ENCODE measurements around the gene CTTNBP2.

The CTTNBP2 gene

GRCh38 chr7:117871778-117872538, 1.3 kb downstream of the CTTNBP2 start:
- DNase-seq, result no peak

DNA sequence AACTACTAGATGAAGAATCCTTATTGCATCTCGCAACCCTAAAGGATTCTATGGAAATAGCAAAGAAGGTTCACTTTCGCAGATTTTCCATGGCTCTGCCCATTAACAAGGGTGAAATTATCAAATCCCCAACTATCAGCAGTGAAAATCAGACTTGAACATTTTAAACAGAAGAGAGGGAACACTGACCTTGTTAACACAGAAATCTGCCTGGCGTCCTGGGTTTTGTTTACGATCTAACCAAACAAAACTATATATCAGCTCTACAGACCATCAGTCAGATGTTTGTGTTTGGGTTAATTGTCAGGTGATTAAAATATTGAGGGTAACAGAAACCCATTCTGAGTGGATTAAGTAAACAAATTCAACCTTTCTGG, 1.9 kb downstream of the CTTNBP2 start:
- DNase-seq, result no peak

GRCh38 chr7:117870448-117871130, 2.7 kb downstream of the CTTNBP2 start:
- no peak for DNase-seq

DNA sequence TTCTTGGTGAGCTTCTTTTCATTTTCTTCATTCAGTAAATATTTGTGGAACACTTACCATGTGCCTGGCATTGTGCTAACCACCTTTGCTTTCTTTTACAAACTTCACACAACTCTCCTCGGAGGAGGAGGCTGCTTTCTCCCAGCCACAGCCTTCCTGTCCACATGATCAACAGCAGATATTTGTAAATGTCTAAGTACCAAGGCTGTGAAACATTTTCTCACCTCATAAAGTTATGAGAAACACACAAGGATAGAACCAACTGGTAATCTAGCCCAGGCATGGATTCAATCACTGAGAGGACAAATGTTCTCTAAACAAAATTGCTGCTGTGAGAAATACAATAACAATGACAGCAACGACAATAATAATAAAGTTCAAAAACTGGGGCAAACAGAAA, 3.9 kb downstream of the CTTNBP2 start:
- DNase-seq, result no peak

DNA sequence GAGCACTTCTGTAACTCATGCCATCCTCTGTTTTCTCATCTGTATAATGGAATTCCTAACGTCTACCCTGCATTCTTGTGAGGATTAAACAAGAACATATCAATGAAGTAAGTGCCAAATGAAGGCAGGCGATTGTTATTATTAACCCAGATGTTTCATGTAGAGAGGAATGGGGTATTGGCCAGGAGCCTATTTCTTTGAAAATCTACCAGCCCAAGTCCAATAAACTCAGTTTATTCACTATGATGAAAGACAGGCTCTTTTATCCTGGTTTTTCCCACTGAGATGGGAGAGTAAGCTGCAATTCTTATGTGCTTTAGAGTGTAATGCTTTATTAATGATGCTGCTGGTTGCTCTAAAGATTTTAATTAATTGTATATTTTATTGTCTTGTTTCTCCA, 9.6 kb downstream of the CTTNBP2 start:
- no peak for DNase-seq

DNA sequence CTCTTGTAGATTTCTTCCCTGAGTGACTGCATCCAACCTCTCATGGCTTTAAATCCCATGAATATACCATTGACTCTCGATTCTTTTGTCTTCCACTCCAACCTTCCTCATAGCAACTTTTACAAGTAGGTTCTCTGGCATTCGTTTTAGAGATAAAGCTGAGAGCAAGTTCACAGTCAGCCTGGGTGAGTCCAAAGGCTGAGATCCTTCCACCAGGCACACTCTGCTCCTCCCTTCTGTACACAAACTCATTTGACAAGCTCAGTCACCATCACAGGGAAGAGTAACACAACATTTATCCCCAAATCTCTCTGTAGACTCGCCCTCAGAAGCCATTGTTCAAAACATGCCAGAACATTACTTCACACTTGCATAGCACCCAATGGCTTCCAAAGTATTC, 10.9 kb downstream of the CTTNBP2 start:
- DNase-seq, result no peak

- no peak for DNase-seq
Measured at GRCh38 chr7:117859246-117859812, 13.9 kb downstream of the CTTNBP2 start.

DNA sequence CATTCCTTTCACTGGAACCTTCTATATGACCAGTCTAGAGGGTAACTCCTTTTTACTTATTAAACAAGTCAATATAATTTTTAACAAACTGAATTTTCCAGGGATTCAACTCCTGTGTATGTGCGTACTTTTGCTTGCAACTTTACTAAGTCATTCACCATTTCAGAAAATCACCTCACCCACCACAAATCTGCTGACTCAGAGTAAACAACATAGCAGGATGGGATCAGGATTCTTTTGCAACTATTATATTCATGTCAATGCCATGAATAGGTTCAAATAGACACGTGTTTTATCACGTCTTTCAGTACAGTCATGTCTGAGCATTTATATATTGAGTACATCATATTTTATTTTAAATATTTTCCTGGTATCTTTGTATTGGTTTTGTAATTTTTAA, 14.5 kb downstream of the CTTNBP2 start:
- DNase-seq, result no peak

GRCh38 chr7:117857718-117858117, 15.5 kb downstream of the CTTNBP2 start:
- DNase-seq, result no peak

GRCh38 chr7:117856196-117856595, 17.0 kb downstream of the CTTNBP2 start:
- DNase-seq, result no peak

DNA sequence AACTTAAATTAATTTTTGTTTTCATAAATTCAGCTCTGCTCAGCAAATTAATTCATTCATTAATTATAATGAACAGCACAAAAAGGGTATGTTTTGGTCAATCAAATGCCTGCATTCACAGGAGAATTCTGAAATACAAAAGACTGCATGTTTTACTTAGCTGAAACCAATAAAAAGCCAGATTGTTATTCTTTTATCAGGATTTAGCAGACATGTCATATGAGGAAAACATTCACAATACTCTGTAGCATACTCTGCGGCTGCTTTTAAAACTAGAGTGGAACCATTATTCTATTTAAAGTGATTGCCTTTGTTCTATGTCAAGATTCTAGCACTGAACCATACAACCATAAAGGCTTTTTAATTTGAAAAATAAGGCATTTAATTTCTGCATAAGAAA, 19.1 kb downstream of the CTTNBP2 start:
- no peak for DNase-seq

- DNase-seq, result no peak
Measured at GRCh38 chr7:117848941-117849340, 24.3 kb downstream of the CTTNBP2 start.

DNA sequence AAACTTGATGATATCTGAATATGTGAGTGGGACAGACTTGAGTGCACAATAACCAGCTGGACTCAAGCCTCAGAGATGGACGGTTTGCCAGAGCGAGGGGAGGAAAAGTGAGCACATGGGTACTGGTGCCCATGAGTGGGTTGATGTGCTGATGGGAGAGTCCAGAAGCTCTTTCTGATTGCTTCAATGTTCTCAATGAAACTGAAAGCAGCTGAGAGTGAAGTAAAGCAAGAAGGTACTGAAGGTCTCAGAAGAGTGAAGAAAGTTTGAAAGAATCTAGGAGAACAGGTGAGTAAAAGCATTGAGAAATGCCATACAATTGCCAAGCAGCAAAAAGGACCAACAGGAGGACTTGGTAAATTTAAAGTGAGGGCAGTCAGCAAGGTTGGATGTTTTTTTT, 28.6 kb downstream of the CTTNBP2 start:
- no peak for DNase-seq

DNA sequence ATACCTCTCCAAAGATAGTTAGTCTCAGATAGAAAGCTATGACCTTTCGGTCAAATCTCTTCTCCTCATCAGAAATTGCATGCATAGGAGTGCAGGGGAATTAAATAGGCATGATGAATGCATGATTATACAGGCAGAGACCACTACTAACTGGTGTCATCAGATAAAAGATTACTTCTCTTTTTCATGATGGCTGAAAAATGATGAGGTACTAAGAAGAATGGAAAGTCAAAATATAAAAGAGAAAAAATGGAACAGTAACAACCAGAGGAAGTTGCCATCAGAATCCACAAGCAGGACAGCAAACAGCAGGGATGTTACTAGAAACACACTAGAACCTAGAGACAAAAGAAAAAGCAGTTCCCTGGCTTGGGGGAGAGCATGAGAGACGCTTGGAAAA, 31.6 kb downstream of the CTTNBP2 start:
- no peak for DNase-seq

DNA sequence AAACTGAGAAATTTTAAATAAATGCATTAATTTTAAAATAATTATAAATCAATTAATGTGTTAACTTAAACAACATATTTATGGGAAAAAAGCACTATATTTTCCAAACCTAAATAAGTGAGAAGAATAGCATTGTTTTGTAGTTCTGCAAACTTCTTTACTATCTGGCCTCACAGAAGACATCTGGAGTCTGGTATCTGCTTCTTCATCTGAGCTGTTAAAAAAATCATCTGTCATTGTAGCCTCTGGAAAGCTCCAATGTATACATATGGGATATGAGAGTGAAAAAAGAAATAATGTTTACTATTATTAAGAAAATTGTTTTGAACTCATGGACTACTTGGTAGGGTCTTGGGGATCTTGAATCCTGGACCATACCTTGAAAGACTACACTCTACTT, 32.2 kb downstream of the CTTNBP2 start:
- DNase-seq, result no peak

DNA sequence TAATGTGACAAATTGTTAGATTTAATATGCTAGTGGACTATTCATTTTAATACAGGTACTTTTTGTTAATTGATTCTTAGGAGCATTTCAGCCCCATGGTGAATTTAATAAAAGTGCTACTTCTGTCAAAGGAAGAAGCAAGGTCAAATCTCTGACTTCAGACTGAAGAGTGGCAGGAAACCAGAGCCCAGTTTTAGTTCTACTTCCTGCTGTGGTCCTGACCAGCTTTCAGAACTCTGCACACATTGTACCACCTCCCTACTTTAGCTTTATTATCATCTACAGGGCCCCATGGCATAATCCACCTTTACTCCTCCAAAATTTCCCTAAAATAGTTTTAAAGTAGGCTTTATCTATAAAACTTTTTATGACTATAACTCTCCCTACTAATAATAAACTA, 33.7 kb downstream of the CTTNBP2 start:
- no peak for DNase-seq

- no peak for DNase-seq
Measured at GRCh38 chr7:117837841-117838240, 35.4 kb downstream of the CTTNBP2 start.

DNA sequence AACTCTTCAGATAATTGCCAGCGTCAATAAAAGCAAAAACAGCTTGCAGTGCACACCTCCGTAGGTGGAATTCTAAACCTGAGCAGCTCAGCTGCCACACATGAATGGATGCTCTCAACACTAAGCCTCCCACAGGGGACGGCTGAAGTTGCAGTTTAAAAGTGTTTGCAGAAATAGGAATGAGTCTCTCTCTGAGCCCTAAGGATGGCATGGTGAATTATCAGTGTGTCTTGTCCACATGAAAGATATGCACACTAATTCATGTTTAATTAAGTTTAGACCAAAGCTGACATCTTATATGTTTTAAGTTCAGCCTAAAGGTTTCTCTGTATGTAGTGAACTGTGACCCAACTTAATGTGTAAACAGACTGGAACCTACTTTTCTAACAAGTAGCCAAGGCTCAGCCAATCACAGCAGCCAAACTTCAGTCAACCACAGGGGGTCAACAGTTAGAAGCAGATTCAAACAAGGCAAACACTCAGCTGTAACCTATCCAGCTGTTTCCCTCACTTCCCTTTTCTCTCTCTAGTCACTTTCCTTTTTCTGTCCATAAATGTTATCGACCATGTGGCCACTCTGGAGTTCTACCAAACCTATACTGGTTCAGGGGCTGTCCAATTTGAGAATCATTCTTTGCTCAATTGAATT, 38.1 kb downstream of the CTTNBP2 start:
- no peak for DNase-seq

DNA sequence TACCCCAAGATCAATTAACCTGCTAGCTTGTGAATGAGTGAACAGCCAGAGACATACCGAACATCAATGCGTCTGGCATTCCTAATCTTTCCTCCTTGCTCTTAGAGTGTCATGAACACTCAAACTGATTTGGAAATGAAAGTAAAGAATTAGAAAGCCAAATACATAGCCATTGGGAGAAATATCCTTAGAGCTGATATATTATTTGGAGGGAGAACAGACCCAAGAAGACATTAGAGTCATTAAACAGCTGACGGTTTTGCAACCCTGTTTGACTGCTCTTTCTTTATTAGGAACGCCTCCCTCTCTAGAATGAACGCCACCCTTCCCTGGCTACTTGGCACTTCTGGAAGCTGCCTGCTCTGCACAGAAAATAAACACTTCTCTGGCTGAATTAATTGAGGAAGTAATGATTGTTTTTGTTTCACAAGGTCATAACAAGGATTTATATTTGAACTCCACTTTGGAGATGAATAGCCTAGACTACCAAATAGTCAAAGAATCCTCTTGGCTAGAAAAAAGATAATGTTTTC, 42.8 kb downstream of the CTTNBP2 start:
- DNase-seq, result no peak

- DNase-seq, result no peak
Measured at GRCh38 chr7:117829450-117830117, 43.7 kb downstream of the CTTNBP2 start.

DNA sequence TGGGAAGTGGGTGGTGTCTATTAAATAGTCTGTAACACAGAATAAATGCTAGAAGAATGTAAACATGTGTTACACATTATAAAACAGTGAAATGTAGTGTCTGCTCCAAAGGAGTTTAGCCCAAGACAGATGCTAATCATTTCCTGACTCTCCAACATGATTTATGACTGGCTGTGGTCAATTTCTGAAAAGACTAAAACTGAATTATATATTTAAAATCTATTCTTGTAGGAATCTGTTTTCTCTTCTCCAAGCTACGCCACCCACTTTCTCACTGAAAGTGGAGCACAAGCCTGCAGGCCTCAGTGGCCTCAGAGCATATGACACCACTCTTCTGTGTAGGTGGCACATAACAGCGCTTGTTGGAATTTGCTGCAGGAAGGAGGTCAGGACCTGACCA, 44.4 kb downstream of the CTTNBP2 start:
- DNase-seq, result no peak

GRCh38 chr7:117827862-117828261, 45.4 kb downstream of the CTTNBP2 start:
- no peak for DNase-seq

DNA sequence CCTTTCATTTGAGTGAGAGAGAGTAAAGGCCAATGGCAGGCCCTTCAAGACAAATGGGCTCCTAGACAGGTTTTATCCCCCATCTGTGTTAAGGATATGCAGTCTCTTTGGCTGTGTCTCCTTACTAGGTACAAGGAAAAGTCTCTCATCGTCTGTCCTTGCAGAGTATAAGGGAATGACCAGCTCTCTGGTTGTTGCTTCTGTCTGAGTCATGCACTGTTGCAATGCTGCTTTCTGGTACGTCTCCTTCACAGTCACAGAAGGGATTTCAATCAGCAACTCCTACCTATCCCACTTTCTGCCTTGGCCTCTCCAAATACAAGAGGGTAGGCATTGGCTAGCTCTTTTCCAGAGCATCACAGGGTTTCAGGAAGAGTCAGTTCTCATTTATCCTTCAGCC, 48.1 kb downstream of the CTTNBP2 start:
- DNase-seq, result no peak
